KMS-11 (cell line): ENCODE results near the gene FITM1.

ENCODE experiments used
- H2AFZ ChIP-seq: fragments of 200-600 bp; sonication (generic); 2 replicates; pipeline ENCODE4 v1.6.1; 2016; ENCODE audit warnings: antibody characterized with exemption, mixed run types, low read depth
- H3K27ac ChIP-seq: fragments of 200-600 bp; sonication (generic); 2 replicates; pipeline ENCODE4 v1.6.1; 2016; ENCODE audit warnings: mild to moderate bottlenecking, mixed run types
- H3K27me3 ChIP-seq: fragments of 200-600 bp; sonication (generic); 2 replicates; pipeline ENCODE4 v1.6.1; 2017; ENCODE audit warnings: mild to moderate bottlenecking, low read depth, mixed run types, moderate library complexity; ENCODE audit not compliant: insufficient read depth
- H3K36me3 ChIP-seq: fragments of 200-600 bp; sonication (generic); 2 replicates; pipeline ENCODE4 v1.6.1; 2017; ENCODE audit warnings: mild to moderate bottlenecking, mixed run types; ENCODE audit not compliant: insufficient read depth
- H3K4me1 ChIP-seq: fragments of 200-600 bp; sonication (generic); 2 replicates; pipeline ENCODE4 v1.6.1; 2016; ENCODE audit warnings: mild to moderate bottlenecking, low read depth, mixed run types; ENCODE audit not compliant: poor library complexity, severe bottlenecking
- H3K4me2 ChIP-seq: fragments of 200-600 bp; sonication (generic); 2 replicates; pipeline ENCODE4 v1.7.0; 2016; ENCODE audit warnings: mild to moderate bottlenecking, mixed run types
- H3K4me3 ChIP-seq: fragments of 200-600 bp; sonication (generic); IDR thresholded peaks from 2 replicates; pipeline ENCODE4 v1.6.1; 2017; ENCODE audit warnings: low read depth, low read length, mixed read lengths; ENCODE audit not compliant: insufficient read depth
- H3K79me2 ChIP-seq: fragments of 200-600 bp; sonication (generic); 2 replicates; pipeline ENCODE4 v1.6.1; 2016; ENCODE audit warnings: low read depth, mixed run types; ENCODE audit not compliant: insufficient read depth
- H3K9ac ChIP-seq: fragments of 200-600 bp; sonication (generic); 2 replicates; pipeline ENCODE4 v1.6.1; 2016; ENCODE audit warnings: mild to moderate bottlenecking, mixed run types
- H4K20me1 ChIP-seq: fragments of 200-600 bp; sonication (generic); 2 replicates; pipeline ENCODE4 v1.6.1; 2016; ENCODE audit warnings: mild to moderate bottlenecking, mixed run types; ENCODE audit not compliant: insufficient read depth
- CTCF ChIP-seq: fragments of 200-600 bp; sonication (generic); conservative IDR thresholded peaks from 2 replicates; pipeline ENCODE4 v1.6.1; 2017; ENCODE audit warnings: low read depth, mild to moderate bottlenecking, antibody characterized with exemption, low read length, moderate library complexity, mixed read lengths

The FITM1 gene

GRCh38 chr14:24167469-24168114 lies 37.1 kb downstream of the FITM1 start:
- Histone ChIP-seq H3K4me3 (no peak overlapping the region), H3K4me2 (no peak overlapping the region), H3K79me2 (no peaks in the 10 kb centered on the region), H3K27me3 (no peaks in the 10 kb centered on the region), H3K4me1 (peaks cover 8% of the 10 kb centered on the region), H3K36me3 (no peaks in the 10 kb centered on the region), H4K20me1 (no peaks in the 10 kb centered on the region), H3K27ac (no peak overlapping the region), H2AFZ (no peak overlapping the region), H3K9ac (no peak overlapping the region)
- no peak for TF ChIP-seq CTCF

GRCh38 chr14:24171422-24172260 lies 41.2 kb downstream of the FITM1 start, which contains the start of gene REC8:
Gene REC8, plus strand, starts transcription at chr14:24172080. Its CDS starts 473 bp downstream, at chr14:24172553.
- Histone ChIP-seq H3K4me3 (no peak within 1 kb of the TSS), H2AFZ (no peak within 1 kb of the TSS), H3K79me2 (no peaks in the 10 kb centered on the region), H3K4me1 (peaks cover 8% of the 10 kb centered on the region), H3K27ac (no peak within 1 kb of the TSS), H3K27me3 (no peaks in the 10 kb centered on the region), H3K36me3 (no peaks in the 10 kb centered on the region), H3K9ac (no peak within 1 kb of the TSS), H4K20me1 (no peaks in the 10 kb centered on the region), H3K4me2 (no peak within 1 kb of the TSS)
- TF ChIP-seq CTCF: no peak

GRCh38 chr14:24172261-24172860 lies 41.9 kb downstream of the FITM1 start:
- peaks cover 6% of the 10 kb centered on the region for H3K4me1 ChIP-seq
- no peaks in the 10 kb centered on the region for H4K20me1 ChIP-seq
- no peak overlapping the region for H2AFZ ChIP-seq
- no peak overlapping the region for H3K4me2 ChIP-seq
- TF ChIP-seq CTCF: no peak
- no peaks in the 10 kb centered on the region for H3K79me2 ChIP-seq
- no peak overlapping the region for H3K9ac ChIP-seq
- H3K4me3 ChIP-seq: no peak overlapping the region
- H3K36me3 ChIP-seq: no peaks in the 10 kb centered on the region
- H3K27ac ChIP-seq: no peak overlapping the region
- H3K27me3 ChIP-seq: no peaks in the 10 kb centered on the region

GRCh38 chr14:24172871-24173281 lies 42.4 kb downstream of the FITM1 start:
- H3K27ac ChIP-seq: no peak overlapping the region
- H3K4me2 ChIP-seq: no peak overlapping the region
- TF ChIP-seq CTCF: no peak
- H2AFZ ChIP-seq: no peak overlapping the region
- no peaks in the 10 kb centered on the region for H3K36me3 ChIP-seq
- H3K27me3 ChIP-seq: no peaks in the 10 kb centered on the region
- no peak overlapping the region for H3K9ac ChIP-seq
- peaks cover 1% of the 10 kb centered on the region for H3K4me1 ChIP-seq
- no peak overlapping the region for H3K4me3 ChIP-seq
- H4K20me1 ChIP-seq: no peaks in the 10 kb centered on the region
- H3K79me2 ChIP-seq: no peaks in the 10 kb centered on the region
